GM21528 (cell line): ENCODE measurements around the gene KIF26A.

Experiments used
- ATAC-seq: cut with Tn5 transposase; IDR thresholded peaks from one replicate; pipeline ENCODE4 v1.9.1; 2021; ENCODE audit warnings: mild to moderate bottlenecking, moderate library complexity; ENCODE audit not compliant: unreplicated experiment, low FRiP score

The KIF26A gene

DNA sequence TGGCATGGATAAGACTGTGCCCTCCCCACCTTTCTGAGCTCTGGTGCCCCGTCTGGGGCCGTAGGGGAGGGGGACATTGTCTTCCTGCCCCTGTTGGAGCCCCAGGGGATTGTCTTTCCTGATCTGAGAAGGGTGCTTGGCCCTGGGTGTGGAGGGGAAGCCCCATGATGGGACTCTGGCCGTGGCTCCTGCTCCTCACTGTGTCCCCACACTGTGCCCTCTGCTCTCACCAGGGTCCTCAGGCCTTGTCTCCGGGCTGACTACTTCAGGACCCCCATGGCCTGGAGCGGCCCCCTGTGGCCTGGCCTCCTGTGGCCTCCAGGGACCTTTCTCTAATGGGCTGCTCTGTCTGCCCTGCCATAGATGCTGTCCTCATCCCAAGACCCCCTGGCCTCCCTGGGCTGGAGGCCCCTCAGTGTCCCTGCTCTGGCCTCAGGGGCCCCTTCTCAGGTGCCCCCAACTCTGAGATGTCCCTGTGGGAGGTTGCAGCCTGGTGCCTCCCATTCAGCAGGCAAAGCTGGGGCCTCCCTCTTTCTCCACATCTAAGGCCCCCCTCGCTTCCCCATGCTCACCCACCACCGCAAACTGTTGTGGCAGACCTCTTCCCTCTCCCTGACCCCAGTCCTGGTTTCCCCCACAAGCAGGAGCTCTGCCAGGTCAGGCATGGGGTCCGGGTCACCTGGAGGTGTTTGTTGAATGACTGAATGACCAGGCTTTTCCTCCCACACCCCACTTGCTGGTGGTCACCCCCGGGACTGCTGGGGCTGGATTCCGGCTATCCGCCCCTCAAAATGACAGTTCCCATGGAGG, 4.0 kb downstream of the KIF26A start:
- no peak for ATAC-seq

DNA sequence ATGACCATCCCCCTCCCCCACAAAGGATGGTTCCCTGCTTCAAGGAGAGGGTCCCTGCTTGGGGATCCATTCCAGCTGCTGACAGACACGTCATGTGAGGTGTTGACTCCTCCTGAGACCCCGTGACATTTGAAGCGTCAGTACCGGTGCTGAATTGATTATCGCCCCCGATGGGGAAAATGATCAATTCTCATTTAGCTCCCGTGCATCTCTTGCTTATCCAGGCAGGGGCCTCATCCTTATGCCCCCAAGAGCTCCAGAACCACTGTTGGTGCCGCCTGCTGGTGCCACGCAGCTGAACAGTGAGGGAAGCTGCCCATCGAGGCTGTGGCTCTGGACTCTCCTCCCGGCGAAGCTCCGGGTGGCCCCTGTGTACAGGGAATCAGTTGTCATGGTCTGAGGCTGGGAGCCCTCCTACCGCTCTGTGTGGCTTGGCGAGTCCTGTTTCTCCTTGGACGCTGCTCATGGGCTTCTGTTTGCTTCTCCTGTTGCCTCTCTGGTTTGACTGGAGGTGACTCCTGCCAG, 4.6 kb downstream of the KIF26A start:
- ATAC-seq: no peak

DNA sequence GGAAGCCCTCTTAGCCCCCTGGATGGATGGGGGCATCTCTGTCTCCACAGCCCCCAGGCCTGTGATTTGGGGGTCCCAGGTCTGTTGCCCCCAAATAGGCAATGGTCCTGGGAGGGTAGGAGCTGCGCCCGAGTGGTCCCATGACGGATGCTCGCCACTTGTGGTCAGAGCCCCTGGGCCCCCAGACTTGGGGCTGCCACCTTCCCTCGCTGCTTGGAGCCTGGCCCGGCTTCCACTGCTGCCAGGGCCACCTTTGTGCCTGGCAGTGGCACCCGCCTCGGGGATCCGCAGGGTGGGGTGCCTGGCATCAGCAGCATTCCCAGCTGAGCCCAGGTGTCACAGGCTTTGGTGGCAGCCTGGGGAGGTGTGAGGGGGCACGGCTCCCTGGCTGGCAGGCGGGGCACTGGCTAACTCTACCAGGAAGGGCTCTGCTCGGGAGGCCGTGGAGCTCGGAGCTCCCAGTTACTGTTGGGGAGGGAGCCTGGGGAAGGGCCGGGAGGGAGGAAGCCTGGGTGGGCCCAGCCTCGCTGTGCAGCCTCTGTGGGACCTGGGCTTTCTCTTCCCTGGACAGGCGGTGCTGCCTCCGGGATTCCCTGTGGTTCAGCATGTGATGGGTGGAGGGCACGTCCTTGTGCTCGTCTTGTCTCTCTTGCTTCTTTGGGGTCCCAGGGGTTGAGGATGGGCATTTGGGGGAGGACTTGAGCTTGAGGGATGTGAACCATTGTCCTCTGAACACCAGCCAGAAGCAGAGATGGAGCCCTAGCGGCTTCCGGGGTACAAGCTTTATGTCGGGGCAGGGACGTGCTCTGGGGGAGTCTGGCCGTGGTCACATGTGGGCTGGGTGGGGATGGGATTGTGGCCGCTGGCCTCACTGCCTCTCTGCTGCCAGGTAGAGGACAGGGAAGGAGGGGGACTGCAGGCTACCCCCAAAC, 5.4 kb downstream of the KIF26A start:
- no peak for ATAC-seq

DNA sequence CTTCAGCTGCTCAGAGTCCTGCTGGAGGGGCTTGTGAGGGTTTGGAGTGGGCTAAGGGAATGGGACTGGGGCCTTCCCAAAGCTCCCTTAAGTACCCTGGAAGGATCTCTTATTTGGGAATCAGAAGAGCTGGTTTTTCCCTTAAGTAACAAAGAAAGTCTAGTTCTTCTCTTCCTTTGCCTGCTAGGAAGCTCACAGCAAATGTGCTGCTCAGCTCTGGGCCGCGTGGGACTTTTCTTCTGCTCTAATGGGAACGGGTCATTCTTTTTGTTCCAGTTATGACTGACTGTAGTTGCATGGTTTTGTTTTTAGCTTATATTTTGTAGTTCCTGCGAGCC, 6.0 kb downstream of the KIF26A start:
- no peak for ATAC-seq

DNA sequence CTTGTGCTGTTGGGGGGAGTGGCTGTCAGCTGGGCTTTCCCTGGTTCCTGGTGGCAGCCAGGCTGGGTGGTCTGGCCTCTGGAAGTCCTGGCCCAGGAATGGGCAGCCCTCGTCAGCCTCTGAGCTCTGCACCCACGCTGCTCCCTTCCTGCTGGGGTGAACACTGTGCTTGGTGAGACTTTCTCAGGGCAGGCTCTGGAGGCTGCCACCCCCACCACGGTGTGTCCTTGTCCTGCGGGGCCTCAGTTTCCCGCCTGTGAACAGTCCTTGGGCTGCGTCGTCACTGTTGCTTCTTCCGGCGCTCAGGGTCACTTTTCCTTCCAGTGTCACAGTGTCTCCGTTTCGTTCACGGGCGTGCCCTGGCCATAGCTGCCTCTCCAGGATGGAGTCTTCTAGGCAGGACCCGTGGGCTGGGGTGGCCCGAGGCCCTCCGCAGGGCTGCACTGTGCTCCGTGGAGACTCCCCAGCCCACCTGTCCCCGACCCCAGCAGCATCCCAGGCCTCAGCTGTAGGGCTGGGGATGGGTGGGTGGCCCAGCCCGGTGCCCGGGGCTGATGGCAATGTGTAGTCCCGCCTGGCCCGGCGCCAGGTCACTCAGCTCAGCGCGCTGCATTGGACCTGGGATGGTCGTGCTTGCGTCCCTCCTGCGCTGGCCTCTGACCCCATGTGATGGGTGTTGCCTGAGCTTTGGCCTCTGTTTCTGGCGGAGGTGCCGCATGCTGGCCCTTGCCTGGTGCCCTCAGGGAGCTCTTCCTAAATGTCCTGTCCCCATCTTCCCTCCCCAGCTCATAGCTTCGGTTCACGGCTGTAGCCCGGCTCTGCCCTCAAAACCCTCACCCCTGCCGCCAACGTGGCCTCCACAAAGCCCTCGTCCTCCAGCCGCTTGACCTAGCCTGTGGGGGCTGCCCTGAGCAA, 6.8 kb downstream of the KIF26A start:
- ATAC-seq: no peak

DNA sequence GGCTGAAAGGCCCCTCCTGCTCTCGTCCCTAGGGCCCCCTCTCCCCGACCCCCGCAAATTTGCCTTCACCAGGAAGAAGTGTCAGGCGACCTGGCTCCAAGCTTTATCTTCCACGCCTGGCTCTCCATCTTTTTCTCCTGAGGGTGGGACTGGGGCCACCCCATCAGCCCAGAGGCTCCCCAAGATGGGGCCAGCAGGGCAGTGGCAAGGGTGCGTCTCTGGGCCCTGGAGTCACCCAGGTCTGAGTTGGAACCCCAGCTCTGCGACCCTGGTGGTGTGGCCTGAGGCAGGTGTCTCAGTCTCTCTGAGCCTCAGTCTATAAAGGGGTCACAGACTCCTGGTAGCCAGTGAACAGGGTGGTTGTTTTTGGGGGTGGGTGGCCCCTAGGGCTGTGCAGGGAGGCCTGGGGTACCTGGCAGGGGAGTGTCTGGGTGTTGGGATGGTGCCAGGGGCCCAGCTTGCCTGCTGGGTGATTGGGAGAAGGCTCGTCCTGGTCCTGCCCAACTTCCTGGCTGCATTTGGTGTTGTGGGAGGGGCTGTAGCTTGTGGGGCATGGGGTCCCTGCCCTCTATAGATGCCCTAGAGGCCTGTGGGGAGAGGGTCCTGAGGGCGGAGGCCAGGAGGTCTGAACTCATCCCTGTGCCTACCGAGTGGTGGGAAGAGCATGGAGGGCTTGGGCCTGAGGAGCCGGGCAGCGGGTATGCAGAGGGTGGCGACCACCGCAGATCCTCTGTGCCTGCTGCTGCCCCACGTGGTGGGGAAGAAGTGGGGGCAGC, 7.6 kb downstream of the KIF26A start:
- no peak for ATAC-seq

DNA sequence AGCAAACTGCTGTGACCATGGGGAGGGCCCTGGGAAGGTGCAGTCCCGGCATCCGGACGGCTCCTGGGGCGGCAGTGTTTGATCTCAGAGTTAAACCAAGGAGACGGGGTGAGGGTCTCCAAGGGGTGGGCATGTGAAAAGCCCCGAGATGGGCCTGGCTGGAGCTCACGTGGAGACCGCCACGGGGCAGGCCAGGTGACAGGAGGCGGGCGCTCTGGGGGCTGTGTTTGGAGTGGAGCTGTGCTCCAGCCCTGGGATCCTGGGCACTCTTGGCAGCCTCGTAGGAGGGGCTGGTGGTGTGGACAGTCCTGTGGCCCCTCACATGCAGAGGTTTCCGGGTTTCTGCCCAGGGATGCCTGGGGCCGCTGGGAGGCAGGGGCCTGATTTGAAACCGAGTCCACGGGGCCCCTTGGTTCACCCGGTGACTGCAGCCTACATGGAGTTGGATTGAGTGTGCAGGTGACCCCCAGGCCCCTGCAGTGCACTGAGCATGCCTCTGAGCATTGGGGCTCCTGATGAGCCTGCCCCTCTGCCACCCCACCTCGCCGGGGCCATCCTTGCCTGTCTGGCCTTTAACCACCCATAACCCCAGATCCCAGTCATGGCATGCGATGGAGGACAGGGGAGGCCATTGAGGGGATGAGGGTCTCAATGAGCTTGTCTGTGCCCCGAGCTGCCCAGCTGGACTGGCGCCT, 8.4 kb downstream of the KIF26A start:
- ATAC-seq: no peak

DNA sequence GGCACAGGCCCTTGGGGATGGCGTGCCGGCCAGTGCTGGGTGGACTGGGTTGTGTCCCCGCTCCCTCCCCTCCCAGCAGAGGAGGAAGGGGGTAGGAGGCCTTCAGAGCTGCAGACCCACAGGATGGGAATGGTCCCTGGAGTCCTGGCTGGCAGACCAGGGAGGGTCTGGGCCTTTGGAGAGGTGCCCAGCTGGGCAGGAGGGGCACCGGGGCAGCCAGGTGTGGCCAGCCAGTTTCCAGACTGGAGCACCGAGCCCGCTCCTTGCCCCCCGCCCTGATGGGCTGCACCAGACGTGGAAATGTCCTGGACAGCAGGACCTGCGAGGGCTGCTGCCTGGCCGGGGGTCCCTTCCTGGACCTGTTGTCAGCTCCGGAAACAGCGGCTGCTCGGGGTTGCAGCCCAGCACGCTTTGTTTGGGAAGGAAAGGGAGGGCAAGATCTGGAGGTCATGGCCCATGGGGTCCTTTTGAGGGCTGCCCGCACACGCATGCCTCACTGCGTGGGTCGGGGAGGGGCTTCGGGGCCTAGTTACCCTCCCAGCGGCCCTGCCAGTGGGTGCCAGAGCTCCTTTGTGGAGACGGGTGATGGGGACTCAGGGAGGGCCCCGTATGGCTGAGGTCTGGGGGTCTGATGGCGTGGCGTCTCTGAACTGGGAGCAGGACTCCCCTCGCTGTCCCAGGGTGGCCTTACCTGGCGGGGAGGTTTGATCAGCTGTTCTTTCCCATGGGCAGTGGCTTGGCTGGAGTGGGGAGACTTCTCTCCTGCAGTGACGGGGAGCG, 9.1 kb downstream of the KIF26A start:
- ATAC-seq: no peak

DNA sequence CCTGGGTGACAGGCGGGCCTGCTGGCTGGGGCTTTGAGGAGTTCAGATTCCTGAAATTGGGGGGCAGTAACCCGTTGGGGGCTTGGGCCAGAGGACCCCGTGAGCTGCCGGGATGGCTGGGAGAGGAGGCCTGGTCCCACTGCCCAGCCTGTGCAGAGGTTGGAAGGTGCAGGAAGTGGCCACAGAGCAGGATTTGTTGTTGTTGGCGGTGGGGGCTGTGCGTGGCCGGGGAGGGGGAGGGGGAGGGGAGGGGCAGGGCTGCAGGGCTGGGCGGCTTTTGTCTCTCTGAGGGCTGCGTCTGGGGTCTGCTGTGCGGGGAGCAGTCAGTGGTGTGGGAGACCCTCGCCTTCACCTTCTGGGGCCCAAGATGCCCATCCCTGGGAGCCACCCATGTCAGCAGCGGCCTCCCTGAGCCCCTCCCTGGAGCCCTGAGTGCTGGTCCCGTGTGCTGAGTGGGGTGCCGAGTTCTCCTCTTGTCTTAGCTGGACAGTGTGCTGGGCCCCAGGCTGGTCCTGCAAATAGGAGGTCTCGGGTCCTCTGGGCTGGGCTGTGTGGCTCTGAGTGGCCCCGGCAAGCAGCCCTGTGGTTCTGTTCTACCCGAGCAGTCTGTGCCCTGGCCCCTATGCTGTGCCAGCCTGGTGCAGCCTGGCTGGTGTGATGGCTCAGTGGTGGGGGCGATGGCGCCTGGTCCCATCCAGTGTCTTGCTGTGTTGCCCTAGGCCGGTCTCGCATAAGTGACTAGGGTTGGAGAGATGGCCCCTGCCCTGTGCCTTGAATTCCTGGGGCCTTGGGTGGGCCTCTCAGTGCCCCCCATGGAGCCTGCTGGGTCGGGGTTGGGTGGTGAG, 10.3 kb downstream of the KIF26A start:
- no peak for ATAC-seq

DNA sequence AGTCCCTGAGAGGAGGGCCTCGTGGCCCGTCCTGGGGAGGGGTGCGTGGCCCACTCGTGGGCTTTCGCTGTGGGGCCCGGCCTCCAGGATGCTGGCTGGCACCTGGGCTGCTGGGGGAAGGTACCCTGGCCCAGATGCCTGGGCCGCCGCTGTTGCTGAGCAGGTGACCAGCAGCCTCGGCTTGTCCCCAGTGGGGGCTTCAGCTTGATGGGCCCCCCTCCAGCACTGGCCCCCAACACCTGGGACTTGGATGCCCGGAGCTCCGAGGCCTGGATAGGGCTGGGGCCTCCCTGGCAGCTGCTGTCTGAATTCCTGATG, 10.8 kb downstream of the KIF26A start:
- no peak for ATAC-seq

DNA sequence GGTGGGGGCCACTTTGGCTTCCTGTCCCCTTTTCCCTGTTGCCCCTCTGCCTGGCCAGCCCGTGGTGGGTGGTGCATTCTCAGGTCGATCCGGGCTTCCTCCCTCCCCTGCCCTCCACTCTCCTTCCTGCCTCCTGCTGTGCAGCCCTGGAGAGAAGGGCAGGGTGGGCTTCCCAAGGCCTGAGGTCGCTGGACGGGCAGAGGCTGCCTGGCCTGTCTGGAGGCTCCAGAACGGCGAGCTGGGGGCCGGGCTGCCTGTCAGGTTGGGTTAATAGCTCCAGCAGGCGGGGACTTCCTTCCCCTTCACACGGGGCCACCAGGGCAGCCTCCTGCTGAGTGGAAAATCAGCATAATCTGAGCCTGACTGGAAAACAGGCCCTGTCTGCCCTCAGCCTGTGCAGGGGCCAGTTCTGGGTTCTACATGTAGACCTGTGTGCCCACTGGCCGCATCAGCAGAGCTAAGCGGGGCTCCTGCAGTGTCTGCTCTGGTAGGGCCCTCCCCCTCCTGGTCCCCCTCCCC, 11.3 kb downstream of the KIF26A start:
- no peak for ATAC-seq

DNA sequence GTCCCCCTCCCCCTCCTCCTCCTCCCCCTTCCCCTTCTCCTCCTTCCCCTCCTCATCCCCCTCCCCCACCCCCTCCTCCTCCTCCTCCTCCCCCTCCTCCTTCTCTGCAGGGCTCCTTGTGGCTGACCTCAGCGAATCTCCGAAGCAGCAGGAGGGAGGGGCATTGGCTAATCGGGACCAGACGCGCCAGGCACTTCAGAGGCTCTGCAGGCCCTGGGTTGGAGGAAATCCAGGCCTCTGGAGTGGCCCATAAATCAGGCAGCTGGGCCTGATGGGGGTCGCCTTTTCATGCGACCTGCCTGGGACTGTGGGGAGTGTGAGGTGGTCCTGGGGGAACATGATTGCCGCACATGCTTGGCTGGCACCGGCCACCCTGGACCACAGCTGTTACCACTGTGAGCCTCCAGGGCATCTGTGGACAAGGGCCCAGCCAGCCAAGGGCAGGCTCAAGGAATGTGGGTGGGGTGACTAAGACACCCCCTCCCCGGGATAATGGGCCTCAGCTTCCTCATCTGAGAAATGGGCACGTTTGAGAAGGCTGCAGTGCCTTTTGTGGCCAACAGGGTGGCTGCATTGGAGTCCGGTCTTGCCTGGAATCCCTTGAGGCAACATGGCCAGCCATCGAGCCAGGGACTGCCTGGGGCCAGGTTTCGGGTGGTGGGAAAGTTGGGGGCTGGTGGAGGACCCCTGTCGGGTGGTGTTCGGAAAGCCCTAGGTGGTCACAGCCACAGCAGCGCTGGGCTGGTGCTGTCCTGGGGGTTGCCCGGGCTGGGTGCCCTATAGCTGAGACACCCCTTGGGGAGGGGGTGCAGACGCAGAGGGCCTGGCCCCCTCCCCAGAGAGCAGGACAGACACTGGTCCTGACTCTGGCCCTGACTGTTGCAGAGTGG, 12.0 kb downstream of the KIF26A start:
- ATAC-seq: no peak

DNA sequence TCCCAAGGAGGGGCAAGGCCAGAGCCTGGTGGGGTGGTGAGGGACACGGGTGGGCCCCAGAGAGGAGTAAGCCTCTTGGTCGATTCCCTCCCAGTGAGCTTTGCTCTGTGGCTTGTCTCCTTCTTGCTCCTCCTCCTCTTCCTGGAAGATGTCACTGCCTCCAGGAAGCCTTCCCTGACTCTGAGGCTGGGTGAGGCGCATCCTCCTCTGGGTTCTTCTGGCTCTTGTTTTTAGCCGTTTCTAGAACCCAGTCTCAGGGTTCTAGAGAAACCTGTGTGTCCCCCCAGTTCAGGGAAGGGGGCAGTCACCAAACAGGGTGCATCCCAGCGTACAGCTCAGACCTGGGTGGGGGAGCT, 12.6 kb downstream of the KIF26A start:
- no peak for ATAC-seq

DNA sequence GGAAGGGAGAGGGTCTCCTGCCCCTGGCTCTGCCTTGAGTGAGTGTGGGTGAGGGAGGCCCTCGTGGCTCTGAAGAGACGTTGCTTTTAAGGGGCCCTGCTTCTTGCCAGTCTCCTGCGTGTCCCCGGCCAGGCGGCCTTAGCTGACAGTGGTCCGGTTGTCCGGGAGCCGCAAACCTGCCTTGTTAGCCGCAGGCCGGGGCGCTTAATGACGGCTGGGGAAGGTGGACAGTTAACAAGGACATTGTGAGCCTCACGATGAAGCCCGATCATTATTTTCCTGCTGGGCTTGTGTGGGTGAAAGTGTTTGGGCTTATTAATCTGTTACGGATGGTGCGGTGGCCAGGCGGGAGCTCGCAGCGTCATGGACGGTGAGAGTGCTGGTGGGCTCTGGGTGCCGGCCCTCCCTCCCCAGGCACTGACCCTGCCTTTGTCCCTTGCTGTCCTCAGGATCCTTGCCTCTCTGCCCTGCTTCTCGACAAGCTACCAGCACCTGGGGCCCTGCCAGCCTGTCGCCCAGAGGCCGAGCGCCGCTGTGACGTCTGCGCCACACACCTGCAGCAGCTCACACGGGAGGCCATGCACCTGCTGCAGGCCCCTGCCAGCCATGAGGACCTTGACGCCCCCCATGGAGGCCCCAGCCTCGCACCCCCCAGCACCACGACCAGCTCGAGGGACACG, 13.3 kb downstream of the KIF26A start:
- no peak for ATAC-seq

DNA sequence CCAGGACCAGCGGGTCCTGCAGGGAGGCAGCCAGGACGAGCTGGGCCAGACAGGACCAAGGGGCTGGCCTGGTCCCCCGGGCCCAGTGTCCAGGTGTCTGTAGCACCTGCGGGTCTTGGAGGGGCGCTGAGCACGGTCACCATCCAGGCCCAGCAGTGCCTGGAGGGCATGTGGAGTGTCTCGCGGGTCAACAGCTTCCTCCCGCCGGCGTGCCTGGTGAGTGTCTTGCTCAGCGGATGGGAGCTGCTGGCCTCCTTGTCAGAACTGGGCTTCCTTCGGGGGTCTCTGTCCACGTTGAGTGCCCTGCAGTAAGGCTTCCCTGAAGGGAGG, 13.8 kb downstream of the KIF26A start:
- no peak for ATAC-seq

DNA sequence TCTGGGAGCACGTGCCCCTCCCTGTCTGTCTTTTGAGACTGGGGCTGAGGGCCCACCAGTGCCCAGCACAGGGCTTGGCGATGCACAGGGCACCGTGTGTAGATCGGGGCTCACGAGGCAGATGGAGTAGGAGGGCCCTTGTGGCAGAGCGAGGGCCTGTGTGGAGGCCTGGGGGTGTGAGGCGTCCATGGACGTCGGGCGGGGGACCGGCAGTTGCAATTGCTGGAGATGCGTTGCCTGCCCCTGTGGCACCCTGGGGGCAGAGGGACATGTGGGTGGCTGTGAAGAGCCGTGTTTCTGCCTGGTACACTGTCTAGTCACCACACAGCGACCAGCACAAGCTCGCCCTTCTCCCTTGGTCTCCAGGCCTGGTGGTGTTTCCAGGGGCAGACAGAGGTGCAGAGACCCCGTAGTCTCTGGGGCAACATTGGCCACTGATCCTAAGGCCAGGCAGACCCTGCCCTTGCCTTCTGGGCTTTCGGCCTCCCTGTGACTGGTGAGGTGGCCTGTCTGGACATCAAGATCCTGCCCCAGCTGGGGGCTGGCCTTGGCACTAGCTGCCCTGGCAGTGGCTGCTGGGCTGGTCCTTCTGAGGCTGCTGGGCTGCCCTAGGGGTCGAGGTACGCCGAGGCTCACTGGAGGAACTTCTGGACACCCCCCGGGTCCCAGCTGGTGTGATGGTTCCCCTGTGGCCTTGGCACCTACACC, 14.5 kb downstream of the KIF26A start:
- no peak for ATAC-seq
